NCI-H2196 treated with DMSO at 0.1 percent for 48 hours (cell line): Measurements from ENCODE around the gene TNIK.

Experiments used
- DNase-seq: peaks from one replicate; lab custom pipeline; 2025; ENCODE audit not compliant: unreplicated experiment; lab: John Stamatoyannopoulos, UW

Gene TNIK

GRCh38 chr3:171459942-171460724 lies at the start of gene TNIK:
Gene TNIK, minus strand, starts transcription at chr3:171460405. Its CDS starts 342 bp downstream, at chr3:171460063.
- peak; percentile 92 for DNase-seq

GRCh38 chr3:171508676-171509075 lies 48.5 kb upstream of the TNIK start:
- DNase-seq, result no peak

GRCh38 chr3:171508206-171508605 lies 48.0 kb upstream of the TNIK start:
- no peak for DNase-seq

- DNase-seq, result no peak
These were observed 46.6 kb upstream of the TNIK start for GRCh38 chr3:171506743-171507319.

- DNase-seq, result no peak
These were observed 45.7 kb upstream of the TNIK start for GRCh38 chr3:171505822-171506333.

GRCh38 chr3:171504376-171504775 lies 44.2 kb upstream of the TNIK start:
- no peak for DNase-seq

- DNase-seq, result no peak
These were observed 43.6 kb upstream of the TNIK start for GRCh38 chr3:171503817-171504216.

GRCh38 chr3:171498921-171499320 lies 38.7 kb upstream of the TNIK start:
- no peak for DNase-seq

GRCh38 chr3:171497468-171497867 lies 37.3 kb upstream of the TNIK start:
- no peak for DNase-seq

GRCh38 chr3:171495413-171495812 lies 35.2 kb upstream of the TNIK start:
- no peak for DNase-seq

GRCh38 chr3:171494457-171495109 lies 34.4 kb upstream of the TNIK start:
- no peak for DNase-seq

- DNase-seq, result no peak
These were observed 31.2 kb upstream of the TNIK start for GRCh38 chr3:171491361-171491760.

GRCh38 chr3:171490901-171491300 lies 30.7 kb upstream of the TNIK start:
- no peak for DNase-seq

- no peak for DNase-seq
These were observed 29.1 kb upstream of the TNIK start for GRCh38 chr3:171489348-171489747.

GRCh38 chr3:171488479-171488878 lies 28.3 kb upstream of the TNIK start:
- DNase-seq, result no peak

- no peak for DNase-seq
These were observed 27.2 kb upstream of the TNIK start for GRCh38 chr3:171487382-171487781.

- no peak for DNase-seq
These were observed 25.1 kb upstream of the TNIK start for GRCh38 chr3:171485338-171485737.

- DNase-seq, result no peak
These were observed 20.8 kb upstream of the TNIK start for GRCh38 chr3:171481011-171481410.

GRCh38 chr3:171480526-171480925 lies 20.3 kb upstream of the TNIK start:
- no peak for DNase-seq

- no peak for DNase-seq
These were observed 16.4 kb upstream of the TNIK start for GRCh38 chr3:171476532-171477102.

GRCh38 chr3:171472552-171472951 lies 12.3 kb upstream of the TNIK start:
- DNase-seq, result no peak
